ENCODE data around the gene ZMYND10.
A peak's percentile ranks its signal among the peaks of the same experiment; 100 is the strongest.

ZMYND10 gene

GRCh38 chr3:50318615-50319014, 26.9 kb downstream of the ZMYND10 start (continued):
- TF ChIP-seq, protein P1, sequence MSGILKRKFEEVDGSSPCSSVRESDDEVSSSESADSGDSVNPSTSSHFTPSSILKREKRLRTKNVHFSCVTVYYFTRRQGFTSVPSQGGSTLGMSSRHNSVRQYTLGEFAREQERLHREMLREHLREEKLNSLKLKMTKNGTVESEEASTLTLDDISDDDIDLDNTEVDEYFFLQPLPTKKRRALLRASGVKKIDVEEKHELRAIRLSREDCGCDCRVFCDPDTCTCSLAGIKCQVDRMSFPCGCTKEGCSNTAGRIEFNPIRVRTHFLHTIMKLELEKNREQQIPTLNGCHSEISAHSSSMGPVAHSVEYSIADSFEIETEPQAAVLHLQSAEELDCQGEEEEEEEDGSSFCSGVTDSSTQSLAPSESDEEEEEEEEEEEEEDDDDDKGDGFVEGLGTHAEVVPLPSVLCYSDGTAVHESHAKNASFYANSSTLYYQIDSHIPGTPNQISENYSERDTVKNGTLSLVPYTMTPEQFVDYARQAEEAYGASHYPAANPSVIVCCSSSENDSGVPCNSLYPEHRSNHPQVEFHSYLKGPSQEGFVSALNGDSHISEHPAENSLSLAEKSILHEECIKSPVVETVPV (CRISPR knock-in tag; IDR thresholded peaks at IDR 0.05), result no peak
- TF ChIP-seq ZFP30 (CRISPR knock-in tag; IDR thresholded peaks at IDR 0.05), result no peak

GRCh38 chr3:50318163-50318562, 27.4 kb downstream of the ZMYND10 start:
- no peak for TF ChIP-seq ZC3H10 (CRISPR knock-in tag; IDR thresholded peaks at IDR 0.05)
- TF ChIP-seq CSDC2 (CRISPR knock-in tag; IDR thresholded peaks at IDR 0.05), result no peak
- TF ChIP-seq ISL1 (CRISPR knock-in tag; IDR thresholded peaks at IDR 0.05), result no peak
- no peak for TF ChIP-seq ZNF8 (CRISPR knock-in tag; IDR thresholded peaks at IDR 0.05)
- no peak for TF ChIP-seq OSR1 (CRISPR knock-in tag; IDR thresholded peaks at IDR 0.05)
- no peak for ATAC-seq

- no peak for ATAC-seq
- TF ChIP-seq ARNTL (CRISPR knock-in tag; IDR thresholded peaks at IDR 0.05; ENCODE audit: borderline replicate concordance, low read depth) (no peak), ZFP3 (CRISPR knock-in tag; IDR thresholded peaks at IDR 0.05) (no peak)
Measured at GRCh38 chr3:50317300-50317699, 28.2 kb downstream of the ZMYND10 start.

DNA sequence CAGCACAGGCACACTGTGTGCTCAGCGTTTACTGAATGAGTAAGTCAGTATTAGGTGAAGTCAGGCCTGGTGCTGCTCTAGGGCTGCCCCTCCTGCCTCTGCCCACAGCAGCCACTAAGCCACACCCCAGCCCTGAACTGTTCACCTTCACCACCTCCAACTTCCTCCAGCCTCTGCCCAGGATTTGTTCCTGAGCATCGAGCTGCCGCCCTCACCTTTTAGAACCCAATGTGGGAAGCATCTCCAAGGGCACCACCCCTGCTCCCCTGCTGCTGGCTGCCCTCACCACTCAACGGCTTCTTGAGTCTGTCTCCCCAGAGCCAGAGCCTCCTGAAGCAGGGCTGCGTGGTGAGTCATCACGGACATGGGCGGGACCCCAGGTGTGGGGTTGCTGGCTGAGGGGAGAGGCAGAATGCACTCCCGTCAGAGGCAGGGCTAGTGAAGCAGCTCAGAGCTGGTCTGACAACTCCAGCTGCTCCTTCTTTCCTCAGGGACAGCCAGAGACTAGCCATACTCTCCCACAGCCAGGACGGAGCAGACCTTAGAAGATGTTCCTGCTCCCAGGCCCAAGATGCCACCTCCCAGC, 28.8 kb downstream of the ZMYND10 start:
- ATAC-seq, result peak; percentile 5; the same call in 2 of the 3 replicates
- TF ChIP-seq PATZ1 (CRISPR knock-in tag; IDR thresholded peaks at IDR 0.05; ENCODE audit: borderline replicate concordance) (no peak), GLIS3 (CRISPR knock-in tag; IDR thresholded peaks at IDR 0.05) (no peak), PPARA (CRISPR knock-in tag; IDR thresholded peaks at IDR 0.05; ENCODE audit: borderline replicate concordance) (no peak), ZFP3 (CRISPR knock-in tag; IDR thresholded peaks at IDR 0.05) (no peak), TOX (CRISPR knock-in tag; IDR thresholded peaks at IDR 0.05; ENCODE audit: borderline replicate concordance) (no peak), TCF4 (CRISPR knock-in tag; IDR thresholded peaks at IDR 0.05; ENCODE audit: borderline replicate concordance) (no peak), ZNF70 (CRISPR knock-in tag; IDR thresholded peaks at IDR 0.05) (no peak)
- TF ChIP-seq, protein P2, sequence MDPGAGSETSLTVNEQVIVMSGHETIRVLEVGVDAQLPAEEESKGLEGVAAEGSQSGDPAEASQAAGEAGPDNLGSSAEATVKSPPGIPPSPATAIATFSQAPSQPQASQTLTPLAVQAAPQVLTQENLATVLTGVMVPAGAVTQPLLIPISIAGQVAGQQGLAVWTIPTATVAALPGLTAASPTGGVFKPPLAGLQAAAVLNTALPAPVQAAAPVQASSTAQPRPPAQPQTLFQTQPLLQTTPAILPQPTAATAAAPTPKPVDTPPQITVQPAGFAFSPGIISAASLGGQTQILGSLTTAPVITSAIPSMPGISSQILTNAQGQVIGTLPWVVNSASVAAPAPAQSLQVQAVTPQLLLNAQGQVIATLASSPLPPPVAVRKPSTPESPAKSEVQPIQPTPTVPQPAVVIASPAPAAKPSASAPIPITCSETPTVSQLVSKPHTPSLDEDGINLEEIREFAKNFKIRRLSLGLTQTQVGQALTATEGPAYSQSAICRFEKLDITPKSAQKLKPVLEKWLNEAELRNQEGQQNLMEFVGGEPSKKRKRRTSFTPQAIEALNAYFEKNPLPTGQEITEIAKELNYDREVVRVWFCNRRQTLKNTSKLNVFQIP (CRISPR knock-in tag; IDR thresholded peaks at IDR 0.05; ENCODE audit: borderline replicate concordance, low read depth), result no peak
- TF ChIP-seq, protein P1 (CRISPR knock-in tag; IDR thresholded peaks at IDR 0.05), result no peak

DNA sequence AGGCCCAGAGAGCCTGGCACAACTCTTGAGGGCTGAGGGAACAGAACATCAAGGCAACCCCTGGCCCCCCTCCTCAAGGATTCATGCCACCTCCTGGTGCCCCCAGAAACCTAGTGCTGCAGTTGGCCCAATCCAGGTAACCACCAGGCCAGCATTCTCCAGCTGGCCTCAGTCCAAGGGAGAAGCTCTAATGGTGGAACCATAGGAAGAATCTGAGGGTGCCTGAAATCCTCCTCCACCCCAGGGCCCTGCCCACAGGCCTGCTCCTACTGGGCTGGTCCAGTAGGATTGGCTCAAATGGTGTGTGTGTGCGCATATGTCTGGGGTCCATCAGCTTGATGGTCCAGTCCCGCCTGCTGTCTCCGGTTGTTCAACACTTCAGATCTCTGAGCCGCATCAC, 30.7 kb downstream of the ZMYND10 start:
- TF ChIP-seq, protein P3, sequence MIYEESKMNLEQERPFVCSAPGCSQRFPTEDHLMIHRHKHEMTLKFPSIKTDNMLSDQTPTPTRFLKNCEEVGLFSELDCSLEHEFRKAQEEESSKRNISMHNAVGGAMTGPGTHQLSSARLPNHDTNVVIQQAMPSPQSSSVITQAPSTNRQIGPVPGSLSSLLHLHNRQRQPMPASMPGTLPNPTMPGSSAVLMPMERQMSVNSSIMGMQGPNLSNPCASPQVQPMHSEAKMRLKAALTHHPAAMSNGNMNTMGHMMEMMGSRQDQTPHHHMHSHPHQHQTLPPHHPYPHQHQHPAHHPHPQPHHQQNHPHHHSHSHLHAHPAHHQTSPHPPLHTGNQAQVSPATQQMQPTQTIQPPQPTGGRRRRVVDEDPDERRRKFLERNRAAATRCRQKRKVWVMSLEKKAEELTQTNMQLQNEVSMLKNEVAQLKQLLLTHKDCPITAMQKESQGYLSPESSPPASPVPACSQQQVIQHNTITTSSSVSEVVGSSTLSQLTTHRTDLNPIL (CRISPR knock-in tag; IDR thresholded peaks at IDR 0.05; ENCODE audit: low read depth), result no peak
- no peak for TF ChIP-seq SNAI2 (CRISPR knock-in tag; IDR thresholded peaks at IDR 0.05)
- no peak for TF ChIP-seq ESRRG (CRISPR knock-in tag; IDR thresholded peaks at IDR 0.05)
- TF ChIP-seq ZFP30 (CRISPR knock-in tag; IDR thresholded peaks at IDR 0.05), result no peak
- no peak for TF ChIP-seq BACH2 (CRISPR knock-in tag; IDR thresholded peaks at IDR 0.05; ENCODE audit: borderline replicate concordance)
- TF ChIP-seq ZC3H10 (CRISPR knock-in tag; IDR thresholded peaks at IDR 0.05), result no peak
- ATAC-seq, result no peak
